Hepatocyte (in vitro differentiated cells): Measurements from ENCODE around the gene GASK1A. TPM values are rescaled to one million over a fixed set of nuclear protein-coding genes. Genes with fewer than 3 reads are reported as not detected.

ENCODE experiments used
- DNase-seq: peaks from one replicate; pipeline ENCODE4 v3.0.0-alpha.2; 2016; ENCODE audit warnings: low spot score
- H2AFZ ChIP-seq: fragments of 200-600 bp; sonication (generic); 2 replicates; pipeline ENCODE4 v1.6.0; 2016; ENCODE audit warnings: antibody characterized with exemption, mild to moderate bottlenecking
- H3K27ac ChIP-seq: fragments of 200-600 bp; sonication (generic); 2 replicates; pipeline ENCODE4 v1.5.1; 2016; ENCODE audit warnings: mild to moderate bottlenecking
- H3K27me3 ChIP-seq: fragments of 200-600 bp; sonication (generic); 2 replicates; pipeline ENCODE4 v1.6.1; 2016
- H3K36me3 ChIP-seq: fragments of 200-600 bp; sonication (generic); replicated peaks from 2 replicates; pipeline ENCODE4 v1.5.1; 2016; ENCODE audit warnings: low read depth; ENCODE audit not compliant: insufficient read depth
- H3K4me1 ChIP-seq: fragments of 200-600 bp; sonication (generic); 2 replicates; pipeline ENCODE4 v1.5.1; 2016; ENCODE audit warnings: mild to moderate bottlenecking, moderate library complexity; ENCODE audit not compliant: insufficient read depth
- H3K4me2 ChIP-seq: fragments of 200-600 bp; sonication (generic); 2 replicates; pipeline ENCODE4 v1.6.0; 2016
- H3K4me3 ChIP-seq: fragments of 200-600 bp; sonication (generic); 2 replicates; pipeline ENCODE4 v1.5.1; 2016; ENCODE audit warnings: mild to moderate bottlenecking
- H3K79me2 ChIP-seq: fragments of 200-600 bp; sonication (generic); 2 replicates; pipeline ENCODE4 v1.6.0; 2017; ENCODE audit warnings: mild to moderate bottlenecking
- H3K9me2 ChIP-seq: fragments of 200-600 bp; sonication (generic); replicated peaks from 2 replicates; pipeline ENCODE4 v1.6.0; 2017; ENCODE audit warnings: mild to moderate bottlenecking; ENCODE audit not compliant: insufficient read depth
- H3K9me3 ChIP-seq: fragments of 200-600 bp; sonication (generic); 2 replicates; pipeline ENCODE4 v1.5.1; 2016; ENCODE audit warnings: low read depth, mild to moderate bottlenecking
- H4K20me1 ChIP-seq: fragments of 200-600 bp; sonication (generic); 2 replicates; pipeline ENCODE4 v1.6.0; 2016; ENCODE audit warnings: mild to moderate bottlenecking; ENCODE audit not compliant: insufficient read depth, poor library complexity, severe bottlenecking
- EZH2 ChIP-seq: fragments of 200-600 bp; sonication (generic); IDR thresholded peaks from 2 replicates; pipeline ENCODE4 v1.6.1; 2016; ENCODE audit warnings: antibody characterized with exemption, mild to moderate bottlenecking, borderline replicate concordance
- EZH2phosphoT487 ChIP-seq: fragments of 200-600 bp; sonication (generic); IDR thresholded peaks from one replicate; pipeline ENCODE4 v1.6.1; 2018; ENCODE audit warnings: antibody characterized with exemption, mild to moderate bottlenecking, low read depth, moderate library complexity; ENCODE audit not compliant: unreplicated experiment, severe bottlenecking
- WGBS: methylation state at CpG from one replicate; pipeline ENCODE4 v1.1.6; 2016; ENCODE audit warnings: low lambda C conversion rate; ENCODE audit errors: missing lambda C conversion rate; 5-methylcytosine and 5-hydroxymethylcytosine counted together
- polyA plus RNA-seq: library from polyadenylated mRNA; unstranded; fragments of >200 nt; fragmentation: Nextera tagmentation; extraction: Ambion mirVana; gene quantifications from 2 replicates; pipeline ENCODE4 v1.2.1, GENCODE V29; 2016
- total RNA-seq: library from RNA; depleted of rRNA; stranded (reverse); fragments of >200 nt; gene quantifications from 2 replicates; pipeline ENCODE4 v1.2.3, GENCODE V29; 2014
- TF ChIP-seq, protein P1 (sequence below): fragments of 200-600 bp; sonication (generic); IDR thresholded peaks from 2 replicates; pipeline ENCODE4 v1.5.1; 2016; ENCODE audit warnings: antibody characterized with exemption, mild to moderate bottlenecking; ENCODE audit not compliant: poor library complexity

GASK1A gene
- total and polyA plus RNA-seq, 2 experiments from 2014 or later = 1.1 to 2.1 TPM

DNA sequence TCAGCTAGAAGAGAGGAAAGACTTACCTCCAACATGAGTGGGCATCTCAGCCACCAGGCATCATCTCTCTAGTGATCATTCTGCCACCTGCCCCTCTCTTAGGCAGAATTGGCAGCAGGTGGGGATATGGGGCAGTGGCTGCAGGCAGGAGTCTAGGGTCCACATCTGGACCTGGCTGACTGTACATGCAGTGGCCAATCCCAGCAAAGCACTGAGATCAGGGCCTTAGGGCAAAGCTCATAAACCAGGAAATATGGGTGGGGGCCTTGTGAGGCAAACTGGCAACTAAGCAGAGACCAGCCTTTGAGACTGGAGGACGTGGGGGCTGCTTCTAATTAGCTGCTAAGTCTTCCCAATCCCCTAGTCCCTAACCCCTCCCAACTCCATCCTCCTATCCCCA, 113.9 kb downstream of the GASK1A start:
- no peaks in the 10 kb centered on the region for H4K20me1 ChIP-seq
- H3K27me3 ChIP-seq = no peaks in the 10 kb centered on the region
- H3K4me2 ChIP-seq = no peak overlapping the region
- H3K36me3 ChIP-seq = no peaks in the 10 kb centered on the region
- H3K79me2 ChIP-seq = peaks cover 10% of the 10 kb centered on the region
- H3K4me1 ChIP-seq = no peaks in the 10 kb centered on the region
- no peaks in the 10 kb centered on the region for H3K9me2 ChIP-seq
- H3K4me3 ChIP-seq = no peak overlapping the region
- no peak for TF ChIP-seq EZH2
- no peaks in the 10 kb centered on the region for H3K9me3 ChIP-seq
- H3K27ac ChIP-seq = no peak overlapping the region
- DNase-seq = no peak
- WGBS = 62% methylated on average over 1 of the region's 1 CpG
- H2AFZ ChIP-seq = no peak overlapping the region

DNA sequence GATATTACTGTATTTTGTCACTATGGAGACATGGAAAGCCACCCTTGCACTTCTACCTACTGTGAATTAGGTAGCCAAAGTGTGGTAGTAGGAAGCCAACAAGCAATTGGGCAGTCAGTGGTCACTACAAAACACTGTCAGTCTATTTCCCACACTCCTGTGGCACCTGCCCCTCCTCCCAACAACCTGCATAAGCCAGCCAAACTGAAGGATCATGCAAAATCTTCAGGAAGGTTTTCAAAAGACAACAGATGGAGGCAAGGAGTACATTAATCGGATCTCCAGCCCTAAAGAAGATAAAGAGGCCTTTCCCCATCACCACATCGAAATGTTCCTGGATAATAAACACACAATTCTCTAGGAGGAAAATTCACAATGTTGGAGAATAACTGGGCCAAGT, 114.9 kb downstream of the GASK1A start:
- DNase-seq = no peak
- Histone ChIP-seq H3K9me2 (no peaks in the 10 kb centered on the region), H3K4me3 (no peak overlapping the region), H3K27me3 (no peaks in the 10 kb centered on the region), H3K27ac (no peak overlapping the region), H3K36me3 (no peaks in the 10 kb centered on the region), H3K4me2 (no peak overlapping the region), H3K79me2 (peaks cover 10% of the 10 kb centered on the region), H4K20me1 (no peaks in the 10 kb centered on the region), H2AFZ (no peak overlapping the region), H3K4me1 (no peaks in the 10 kb centered on the region), H3K9me3 (no peaks in the 10 kb centered on the region)
- TF ChIP-seq EZH2phosphoT487 (no peak), EZH2 (no peak)
- TF ChIP-seq, protein P1, sequence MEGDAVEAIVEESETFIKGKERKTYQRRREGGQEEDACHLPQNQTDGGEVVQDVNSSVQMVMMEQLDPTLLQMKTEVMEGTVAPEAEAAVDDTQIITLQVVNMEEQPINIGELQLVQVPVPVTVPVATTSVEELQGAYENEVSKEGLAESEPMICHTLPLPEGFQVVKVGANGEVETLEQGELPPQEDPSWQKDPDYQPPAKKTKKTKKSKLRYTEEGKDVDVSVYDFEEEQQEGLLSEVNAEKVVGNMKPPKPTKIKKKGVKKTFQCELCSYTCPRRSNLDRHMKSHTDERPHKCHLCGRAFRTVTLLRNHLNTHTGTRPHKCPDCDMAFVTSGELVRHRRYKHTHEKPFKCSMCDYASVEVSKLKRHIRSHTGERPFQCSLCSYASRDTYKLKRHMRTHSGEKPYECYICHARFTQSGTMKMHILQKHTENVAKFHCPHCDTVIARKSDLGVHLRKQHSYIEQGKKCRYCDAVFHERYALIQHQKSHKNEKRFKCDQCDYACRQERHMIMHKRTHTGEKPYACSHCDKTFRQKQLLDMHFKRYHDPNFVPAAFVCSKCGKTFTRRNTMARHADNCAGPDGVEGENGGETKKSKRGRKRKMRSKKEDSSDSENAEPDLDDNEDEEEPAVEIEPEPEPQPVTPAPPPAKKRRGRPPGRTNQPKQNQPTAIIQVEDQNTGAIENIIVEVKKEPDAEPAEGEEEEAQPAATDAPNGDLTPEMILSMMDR = no peak
- WGBS = 69% methylated on average over 2 of the region's 2 CpGs

DNA sequence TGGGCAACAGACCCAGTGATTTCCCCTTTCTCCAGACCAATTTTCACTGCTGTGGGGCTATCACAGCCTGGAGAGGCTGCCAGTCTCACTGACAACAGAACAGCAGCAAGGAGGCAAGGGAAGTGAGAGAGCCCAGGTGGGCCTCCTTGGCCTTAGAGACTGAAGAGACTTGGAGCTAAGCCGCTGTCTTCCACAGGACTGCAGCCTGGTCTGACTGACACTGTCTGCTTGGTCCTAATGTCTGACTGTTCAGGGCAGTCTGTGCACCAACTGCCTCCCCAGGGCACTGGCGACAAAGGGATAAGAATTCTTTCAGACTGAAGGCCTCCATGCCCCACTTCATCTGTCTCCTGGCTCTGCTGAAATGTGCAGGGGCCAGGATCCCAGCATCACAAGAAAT, 115.3 kb downstream of the GASK1A start:
- no peak for DNase-seq
- Histone ChIP-seq H3K4me2 (no peak overlapping the region), H3K9me2 (no peaks in the 10 kb centered on the region), H3K4me3 (no peak overlapping the region), H3K4me1 (no peaks in the 10 kb centered on the region), H3K9me3 (no peaks in the 10 kb centered on the region), H3K27ac (no peak overlapping the region), H4K20me1 (no peaks in the 10 kb centered on the region), H3K79me2 (peaks cover 11% of the 10 kb centered on the region), H2AFZ (no peak overlapping the region), H3K27me3 (no peaks in the 10 kb centered on the region), H3K36me3 (no peaks in the 10 kb centered on the region)
- TF ChIP-seq, protein P1 = no peak
- TF ChIP-seq EZH2phosphoT487 = no peak
- no peak for TF ChIP-seq EZH2
- 88% methylated on average over 2 of the region's 2 CpGs for WGBS

DNA sequence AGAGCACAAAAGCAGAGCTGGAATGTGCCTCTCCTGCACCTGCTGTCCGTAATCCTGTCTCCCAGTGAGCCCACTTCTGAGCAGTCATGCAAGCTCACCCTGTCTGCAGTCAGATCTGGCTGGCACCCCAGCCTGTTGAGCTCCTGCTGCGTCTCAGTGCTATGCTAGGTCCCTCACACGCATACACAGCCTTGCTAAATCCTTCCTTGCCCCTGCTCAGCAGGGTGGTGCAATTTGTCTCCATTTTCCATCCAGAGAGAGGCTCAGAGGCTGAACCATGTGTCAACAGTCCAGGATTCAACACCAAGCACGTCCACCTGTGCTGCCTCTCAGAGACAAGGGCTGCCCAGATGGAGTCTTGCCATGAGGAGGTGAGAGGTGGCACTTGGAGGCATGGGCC, 115.7 kb downstream of the GASK1A start:
- Histone ChIP-seq H3K27me3 (no peaks in the 10 kb centered on the region), H3K79me2 (peaks cover 16% of the 10 kb centered on the region), H3K4me2 (no peak overlapping the region), H3K27ac (no peak overlapping the region), H2AFZ (no peak overlapping the region), H4K20me1 (no peaks in the 10 kb centered on the region), H3K9me3 (no peaks in the 10 kb centered on the region), H3K36me3 (no peaks in the 10 kb centered on the region), H3K9me2 (no peaks in the 10 kb centered on the region), H3K4me1 (no peaks in the 10 kb centered on the region), H3K4me3 (no peak overlapping the region)
- WGBS = 91% methylated on average over 4 of the region's 4 CpGs
- DNase-seq = no peak
- TF ChIP-seq EZH2 = no peak
